HG02588 (cell line): ENCODE results near the gene RAD51B.

Experiments
- ATAC-seq: cut with Tn5 transposase; IDR thresholded peaks from one replicate; pipeline ENCODE4 v1.9.1; 2021; ENCODE audit warnings: mild to moderate bottlenecking, moderate library complexity; ENCODE audit not compliant: unreplicated experiment

RAD51B gene

GRCh38 chr14:68632054-68632895, 812.7 kb downstream of the RAD51B start:
- ATAC-seq: no peak

GRCh38 chr14:68633131-68633991, 813.8 kb downstream of the RAD51B start:
- ATAC-seq: no peak

GRCh38 chr14:68634332-68634731, 814.8 kb downstream of the RAD51B start:
- no peak for ATAC-seq

DNA sequence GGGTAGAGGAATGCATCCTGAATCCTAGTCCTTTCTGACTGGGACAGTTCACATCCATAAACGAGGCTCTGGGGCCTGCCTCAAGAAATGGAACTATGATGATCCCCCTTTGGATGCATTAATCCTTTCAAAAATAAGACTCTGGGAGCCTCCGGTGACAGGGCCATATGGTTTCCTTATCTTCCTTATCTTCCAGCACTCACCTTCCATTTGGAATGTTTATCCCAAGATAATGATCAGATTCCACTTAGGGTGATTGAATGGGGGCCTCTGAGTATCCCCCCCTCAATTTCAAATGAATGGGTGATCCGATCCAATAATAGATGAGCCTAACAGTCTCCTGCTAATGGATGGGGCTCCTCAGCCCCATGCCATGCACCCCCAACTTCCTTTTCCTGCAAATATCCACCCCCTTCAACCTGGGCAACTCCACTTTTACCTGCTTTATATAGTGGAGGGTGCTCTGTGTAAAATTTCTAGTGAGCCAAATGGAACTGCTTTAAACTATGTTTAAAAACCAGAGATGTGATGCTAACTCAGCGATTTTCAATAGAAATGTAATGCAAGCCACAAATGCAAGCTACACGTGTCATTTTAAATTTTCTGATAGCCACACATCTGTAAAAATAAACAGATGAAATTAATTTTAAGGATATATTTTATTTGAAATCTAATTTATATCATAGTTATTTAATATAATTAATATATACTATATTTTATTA, 815.5 kb downstream of the RAD51B start:
- no peak for ATAC-seq

DNA sequence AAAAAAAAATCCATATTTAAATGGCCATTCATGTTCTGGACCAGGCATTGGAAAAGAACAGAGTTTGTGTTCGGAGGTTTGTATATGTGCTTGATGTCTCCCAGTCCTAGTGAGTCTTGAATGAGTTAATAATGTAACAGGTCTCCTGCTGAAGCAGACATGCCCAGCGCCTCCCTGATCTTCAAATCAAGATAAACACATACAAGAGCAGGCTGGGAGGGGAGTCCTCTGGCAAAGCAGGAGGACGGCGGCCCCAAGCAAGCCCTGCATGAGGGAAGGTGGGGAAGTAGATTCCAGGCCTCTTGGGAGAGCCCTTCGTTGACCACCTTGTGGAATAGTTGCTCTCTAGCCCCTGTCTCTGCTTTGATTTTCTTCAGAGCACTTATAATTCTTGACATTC, 817.0 kb downstream of the RAD51B start:
- no peak for ATAC-seq

DNA sequence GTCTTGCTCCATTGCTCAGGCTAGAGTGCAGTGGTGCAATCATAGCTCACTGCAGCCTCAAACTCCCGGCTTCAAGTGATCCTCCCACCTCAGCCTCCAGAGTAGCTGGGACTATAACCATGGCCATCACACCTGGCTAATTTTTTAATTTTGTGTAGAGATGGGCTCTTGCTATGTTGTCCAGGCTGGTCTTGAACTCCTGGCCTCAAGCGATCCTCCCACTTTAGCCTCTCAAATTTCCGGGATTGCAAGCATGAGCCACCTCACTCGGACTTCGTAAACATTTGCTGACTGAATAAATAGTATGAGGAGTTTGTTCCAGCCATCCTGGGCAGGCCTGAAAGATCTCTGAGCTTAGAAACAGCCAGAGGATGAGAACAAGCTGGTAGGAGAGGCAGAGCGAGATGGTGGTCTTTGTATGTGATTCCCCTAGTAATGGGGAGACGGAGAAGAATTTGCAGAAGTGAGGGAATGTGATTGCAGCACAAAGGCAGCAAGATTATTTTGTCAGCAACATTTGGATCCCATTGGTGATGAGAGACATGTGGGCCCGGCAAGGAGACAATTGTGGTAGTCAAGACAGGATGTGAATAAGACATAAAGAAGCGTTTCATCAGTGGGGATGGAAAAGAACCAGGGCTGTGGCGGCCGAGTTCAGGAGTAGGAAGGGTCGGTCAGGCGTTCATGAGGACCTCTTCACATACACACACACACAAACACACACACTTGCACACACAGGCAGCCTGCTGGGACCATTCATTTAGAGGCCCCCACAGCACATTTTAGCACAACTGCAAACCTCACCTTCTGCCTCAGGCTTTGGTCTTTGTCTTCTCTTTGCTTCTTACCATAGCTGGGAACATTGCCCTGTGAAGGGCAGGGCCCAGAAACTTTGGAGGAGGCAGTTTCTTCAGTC, 817.8 kb downstream of the RAD51B start:
- ATAC-seq: no peak

- no peak for ATAC-seq
Observed at GRCh38 chr14:68638141-68638999, 818.8 kb downstream of the RAD51B start.

- ATAC-seq: no peak
Observed at GRCh38 chr14:68639000-68639757, 819.6 kb downstream of the RAD51B start.

GRCh38 chr14:68639758-68640574, 820.4 kb downstream of the RAD51B start:
- ATAC-seq: no peak

DNA sequence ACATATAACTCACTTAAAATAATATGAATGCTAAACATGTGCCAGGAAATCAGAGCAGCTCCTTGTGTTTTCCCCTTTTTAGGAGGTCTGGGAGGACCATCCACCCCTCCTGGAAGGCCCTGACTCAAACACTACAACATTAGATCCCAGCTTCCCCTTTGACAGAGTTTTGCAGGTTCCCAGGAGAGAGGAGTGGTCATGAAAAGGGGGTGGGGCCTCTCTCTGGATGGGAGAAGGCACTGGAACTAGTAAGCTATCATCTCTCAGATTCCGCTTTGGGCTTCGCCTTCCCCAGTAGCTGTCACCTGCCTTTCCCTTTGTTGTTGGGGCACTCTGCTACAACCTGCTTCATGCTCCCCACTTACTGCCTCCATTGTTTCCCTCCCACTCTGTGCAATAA, 824.1 kb downstream of the RAD51B start:
- no peak for ATAC-seq

DNA sequence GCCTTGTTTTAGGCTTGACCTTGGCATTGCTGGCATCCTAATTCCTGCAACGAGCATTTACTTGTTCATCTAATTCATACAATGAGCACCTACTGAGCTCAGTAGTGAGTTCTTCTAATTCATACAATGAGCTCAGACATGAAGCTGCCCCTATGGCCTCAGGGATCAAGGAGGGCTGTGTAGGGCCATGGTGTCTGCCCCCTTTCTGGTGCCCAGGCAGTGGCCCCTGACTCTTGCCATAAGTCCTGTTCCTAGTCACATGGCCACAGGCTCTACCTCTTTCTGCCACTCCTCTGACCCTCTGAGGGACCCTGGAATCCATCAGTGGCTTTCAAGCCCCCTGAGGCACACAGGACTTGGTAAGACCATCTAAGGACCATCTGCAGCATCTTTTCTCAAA, 824.5 kb downstream of the RAD51B start:
- no peak for ATAC-seq

DNA sequence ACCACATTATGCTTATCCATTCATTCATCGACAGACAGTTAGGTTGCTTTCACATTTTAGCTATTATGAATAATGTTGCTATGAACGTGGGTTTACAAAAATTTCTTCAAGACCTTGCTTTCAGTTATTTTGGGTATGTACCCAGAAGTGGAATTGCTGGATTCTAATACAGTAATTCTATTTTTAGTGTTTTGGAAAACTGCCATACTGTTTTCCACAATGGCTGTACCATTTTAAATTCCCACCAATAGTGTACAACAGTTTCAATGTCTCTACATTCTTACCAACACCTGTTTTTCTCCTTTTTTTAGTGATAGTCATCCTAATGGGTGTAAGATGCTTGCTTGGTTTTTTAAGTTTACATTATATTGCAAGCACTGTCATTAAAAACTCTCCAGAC, 825.8 kb downstream of the RAD51B start:
- no peak for ATAC-seq

DNA sequence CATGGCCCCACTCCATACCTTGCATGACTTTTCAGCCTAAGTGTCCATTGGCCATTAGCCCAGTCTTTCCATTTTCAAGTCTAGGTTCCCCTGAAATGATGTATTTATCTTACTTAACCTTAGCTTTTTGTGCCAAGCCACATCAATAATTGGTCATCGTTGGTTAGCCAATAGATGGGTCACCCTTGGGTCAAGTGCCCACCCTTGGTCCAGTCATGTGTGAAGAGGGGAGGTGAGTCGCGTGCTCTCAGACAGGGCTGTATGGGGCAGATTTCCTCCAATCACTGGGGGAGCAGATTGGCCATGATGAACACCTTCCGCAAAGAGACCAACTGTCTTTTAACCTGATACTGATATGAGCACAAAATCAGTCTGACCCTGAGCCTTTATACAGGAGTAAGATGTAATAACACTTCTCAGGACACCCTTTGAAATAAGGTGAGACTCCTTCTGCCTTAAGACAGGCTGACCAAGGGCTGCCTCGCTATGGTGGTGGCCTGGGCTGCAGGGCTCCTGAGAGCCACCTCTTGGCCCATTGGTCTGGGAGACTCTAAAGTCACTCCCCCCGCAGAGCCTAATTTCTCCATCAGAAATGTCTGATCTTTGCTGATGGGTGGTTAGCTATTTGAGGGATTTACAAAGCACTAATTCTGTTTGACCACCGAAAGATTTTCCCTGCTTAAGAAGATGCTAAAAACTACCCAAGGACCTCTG, 830.1 kb downstream of the RAD51B start:
- ATAC-seq: no peak

GRCh38 chr14:68650404-68650994, 830.9 kb downstream of the RAD51B start:
- ATAC-seq: no peak

DNA sequence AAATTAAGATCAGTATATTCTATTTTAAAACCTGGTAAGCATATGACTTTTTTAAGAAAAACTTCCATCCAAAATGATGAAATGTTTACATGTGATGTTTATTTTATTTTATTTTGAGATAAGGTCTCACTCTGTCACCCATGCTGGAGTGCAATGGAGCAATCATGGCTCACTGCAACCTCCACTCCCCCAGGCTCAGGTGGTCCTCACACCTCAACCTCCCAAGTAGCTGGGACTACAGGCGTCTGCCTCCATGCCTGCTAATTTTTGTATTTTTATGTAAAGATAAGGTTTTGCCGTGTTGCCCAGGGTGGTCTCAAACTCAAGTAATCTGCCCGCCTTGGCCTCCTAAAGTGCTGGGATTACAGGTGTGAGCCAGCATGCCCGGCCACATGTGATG, 831.5 kb downstream of the RAD51B start:
- no peak for ATAC-seq

GRCh38 chr14:68651652-68652432, 832.3 kb downstream of the RAD51B start:
- no peak for ATAC-seq
